HG03354 (cell line): Measurements from ENCODE around the gene CBX8.
A peak's percentile ranks its signal among the peaks of the same experiment; 100 is the strongest.

Source experiments
- ATAC-seq: cut with Tn5 transposase; IDR thresholded peaks from one replicate; pipeline ENCODE4 v1.9.1; 2021; ENCODE audit warnings: mild to moderate bottlenecking; ENCODE audit not compliant: unreplicated experiment, poor library complexity, severe bottlenecking

The CBX8 gene

GRCh38 chr17:79821331-79822095 lies 24.6 kb upstream of the CBX8 start:
- no peak for ATAC-seq

GRCh38 chr17:79820959-79821330 lies 24.1 kb upstream of the CBX8 start:
- no peak for ATAC-seq

- no peak for ATAC-seq
These were observed 22.8 kb upstream of the CBX8 start for GRCh38 chr17:79819534-79820276.

GRCh38 chr17:79819085-79819484 lies 22.2 kb upstream of the CBX8 start:
- ATAC-seq, result no peak

- no peak for ATAC-seq
These were observed 21.3 kb upstream of the CBX8 start for GRCh38 chr17:79818026-79818758.

GRCh38 chr17:79815836-79816461 lies 19.1 kb upstream of the CBX8 start:
- ATAC-seq, result no peak

- no peak for ATAC-seq
These were observed 18.3 kb upstream of the CBX8 start for GRCh38 chr17:79814974-79815835.

- no peak for ATAC-seq
These were observed 17.5 kb upstream of the CBX8 start for GRCh38 chr17:79814127-79814973.

GRCh38 chr17:79813297-79814126 lies 16.6 kb upstream of the CBX8 start:
- ATAC-seq, result no peak

GRCh38 chr17:79812353-79813258 lies 15.7 kb upstream of the CBX8 start:
- no peak for ATAC-seq

- no peak for ATAC-seq
These were observed 15.0 kb upstream of the CBX8 start for GRCh38 chr17:79811868-79812352.

GRCh38 chr17:79811011-79811867 lies 14.4 kb upstream of the CBX8 start:
- ATAC-seq, result no peak

- peak; percentile 84 for ATAC-seq
These were observed 13.5 kb upstream of the CBX8 start for GRCh38 chr17:79810130-79811010.

GRCh38 chr17:79809530-79810129 lies 12.8 kb upstream of the CBX8 start:
- no peak for ATAC-seq
